NCI-H748 (cell line): ENCODE measurements around the gene CCL19.

ENCODE experiments used
- DNase-seq: peaks from one replicate; lab custom pipeline; 2025; ENCODE audit not compliant: unreplicated experiment; lab: John Stamatoyannopoulos, UW

CCL19 gene

GRCh38 chr9:34664281-34665066 lies 26.6 kb downstream of the CCL19 start:
- DNase-seq: peak; percentile 51

- no peak for DNase-seq
Observed at GRCh38 chr9:34663303-34663605, 27.8 kb downstream of the CCL19 start.

GRCh38 chr9:34662526-34663302 lies 28.4 kb downstream of the CCL19 start, which contains the start of gene CCL27:
TSS of gene CCL27 (minus strand) at chr9:34662657. CDS start at chr9:34662633, 24 bp downstream.
- no peak for DNase-seq

DNA sequence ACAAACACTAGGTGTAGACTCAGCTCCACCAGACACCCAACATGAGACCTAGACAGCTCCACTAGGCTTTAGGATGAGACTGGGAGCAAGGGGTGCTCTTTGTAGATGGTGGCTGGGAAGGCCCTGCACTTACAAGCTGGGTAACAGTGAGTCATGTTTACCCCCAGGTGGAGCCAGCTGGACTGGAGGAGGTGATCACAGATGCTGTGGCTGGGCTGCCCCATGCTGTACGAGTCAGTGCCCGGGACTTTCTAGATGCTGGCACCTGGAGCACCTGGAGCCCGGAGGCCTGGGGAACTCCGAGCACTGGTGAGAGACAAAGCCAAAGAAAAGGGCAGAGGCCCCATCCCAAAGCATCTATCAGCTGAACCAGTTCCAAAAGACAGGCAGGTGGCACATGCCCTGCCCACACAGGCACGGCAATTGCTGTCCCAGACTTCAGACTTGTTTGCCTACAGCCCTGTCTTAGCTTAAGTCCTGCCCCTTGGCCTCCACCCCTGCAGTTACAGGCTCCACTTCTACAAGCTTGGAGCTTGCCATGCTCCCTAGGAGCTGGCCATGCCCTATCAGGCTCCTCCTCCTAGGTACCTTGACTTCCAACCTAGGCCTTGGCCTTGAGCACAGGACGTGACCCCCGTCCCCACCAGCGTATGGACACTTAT lies 31.4 kb downstream of the CCL19 start:
- DNase-seq: peak; percentile 12

- DNase-seq: no peak
Observed at GRCh38 chr9:34658461-34658860, 32.6 kb downstream of the CCL19 start.

GRCh38 chr9:34656992-34657391 lies 34.1 kb downstream of the CCL19 start:
- DNase-seq: no peak

DNA sequence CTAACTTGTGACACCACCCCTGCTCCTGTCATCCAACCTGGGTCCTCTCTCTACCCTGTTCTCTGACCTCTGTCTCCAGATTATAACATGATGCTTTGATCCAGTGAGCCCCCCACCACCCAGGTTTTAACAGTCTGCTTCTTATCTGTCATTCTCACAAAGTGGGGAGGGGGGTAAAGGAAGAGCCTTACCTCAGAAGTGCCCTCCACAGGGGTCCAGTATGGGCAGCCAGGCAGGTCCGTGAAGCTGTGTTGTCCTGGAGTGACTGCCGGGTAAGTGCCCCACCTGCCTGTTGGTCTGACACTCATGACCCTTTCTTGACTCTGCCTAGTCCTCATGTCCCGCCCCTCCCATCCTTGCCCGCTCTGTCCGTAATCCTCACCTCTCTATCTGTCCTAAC lies 35.7 kb downstream of the CCL19 start:
- no peak for DNase-seq

GRCh38 chr9:34654323-34655051 lies 36.6 kb downstream of the CCL19 start:
- no peak for DNase-seq

DNA sequence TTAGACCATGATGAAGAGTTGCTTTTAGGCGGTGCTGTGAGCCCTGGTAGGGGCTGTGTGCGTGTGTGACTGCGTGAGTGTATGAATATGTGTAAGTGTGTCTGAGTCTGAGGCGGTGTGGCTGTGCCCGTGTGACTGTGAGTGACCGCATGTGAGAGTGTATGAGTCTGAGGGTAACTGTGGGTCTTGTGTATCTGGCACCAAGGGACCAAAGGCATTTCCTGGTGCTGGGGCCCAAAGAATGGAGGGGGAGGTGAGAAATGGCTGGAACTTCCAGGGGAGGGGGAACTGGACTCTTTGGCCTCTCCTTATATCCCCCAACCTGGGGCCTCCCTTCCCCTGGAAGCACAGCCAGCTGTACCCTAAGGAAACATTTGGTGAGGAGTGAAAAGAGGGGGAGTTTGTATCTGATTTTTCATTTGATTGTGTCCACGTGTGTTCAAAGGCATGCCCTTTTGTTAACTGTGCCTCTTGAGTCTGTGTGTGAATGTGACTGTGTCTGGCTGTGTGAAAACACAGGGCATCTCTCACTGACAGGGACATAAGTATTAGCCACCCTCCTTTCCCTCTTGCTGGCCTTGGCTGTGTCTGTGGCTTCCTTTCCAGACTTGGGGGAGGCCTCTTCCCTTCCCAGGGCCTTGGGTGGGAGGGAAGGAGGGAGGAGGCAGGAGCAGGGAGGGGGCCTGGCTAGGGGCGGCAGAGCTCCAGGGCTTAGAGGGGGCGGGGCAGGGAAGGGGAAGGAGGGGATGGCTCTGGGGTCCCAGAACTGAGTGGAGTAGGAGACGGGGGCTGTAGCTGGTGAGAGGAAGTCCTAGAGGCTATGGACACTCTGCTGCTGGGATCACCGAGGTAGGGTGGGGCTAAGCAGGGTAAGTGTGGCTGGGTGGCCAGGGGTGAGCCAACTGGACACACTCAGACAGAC lies 37.7 kb downstream of the CCL19 start:
- DNase-seq: no peak

- no peak for DNase-seq
Observed at GRCh38 chr9:34652602-34653000, 38.5 kb downstream of the CCL19 start.

GRCh38 chr9:34651876-34652601 lies 39.0 kb downstream of the CCL19 start, which contains the start of gene IL11RA:
TSS of gene IL11RA (plus strand) at chr9:34652185. CDS start at chr9:34655218, 3,033 bp downstream.
- peak; percentile 41 for DNase-seq

- DNase-seq: no peak
Observed at GRCh38 chr9:34651321-34651720, 39.8 kb downstream of the CCL19 start.

GRCh38 chr9:34650816-34651215 lies 40.3 kb downstream of the CCL19 start:
- no peak for DNase-seq

- no peak for DNase-seq
Observed at GRCh38 chr9:34648673-34649072, 42.4 kb downstream of the CCL19 start.

- DNase-seq: no peak
Observed at GRCh38 chr9:34647651-34648050, 43.4 kb downstream of the CCL19 start.

GRCh38 chr9:34647084-34647403 lies 44.0 kb downstream of the CCL19 start:
- DNase-seq: no peak

DNA sequence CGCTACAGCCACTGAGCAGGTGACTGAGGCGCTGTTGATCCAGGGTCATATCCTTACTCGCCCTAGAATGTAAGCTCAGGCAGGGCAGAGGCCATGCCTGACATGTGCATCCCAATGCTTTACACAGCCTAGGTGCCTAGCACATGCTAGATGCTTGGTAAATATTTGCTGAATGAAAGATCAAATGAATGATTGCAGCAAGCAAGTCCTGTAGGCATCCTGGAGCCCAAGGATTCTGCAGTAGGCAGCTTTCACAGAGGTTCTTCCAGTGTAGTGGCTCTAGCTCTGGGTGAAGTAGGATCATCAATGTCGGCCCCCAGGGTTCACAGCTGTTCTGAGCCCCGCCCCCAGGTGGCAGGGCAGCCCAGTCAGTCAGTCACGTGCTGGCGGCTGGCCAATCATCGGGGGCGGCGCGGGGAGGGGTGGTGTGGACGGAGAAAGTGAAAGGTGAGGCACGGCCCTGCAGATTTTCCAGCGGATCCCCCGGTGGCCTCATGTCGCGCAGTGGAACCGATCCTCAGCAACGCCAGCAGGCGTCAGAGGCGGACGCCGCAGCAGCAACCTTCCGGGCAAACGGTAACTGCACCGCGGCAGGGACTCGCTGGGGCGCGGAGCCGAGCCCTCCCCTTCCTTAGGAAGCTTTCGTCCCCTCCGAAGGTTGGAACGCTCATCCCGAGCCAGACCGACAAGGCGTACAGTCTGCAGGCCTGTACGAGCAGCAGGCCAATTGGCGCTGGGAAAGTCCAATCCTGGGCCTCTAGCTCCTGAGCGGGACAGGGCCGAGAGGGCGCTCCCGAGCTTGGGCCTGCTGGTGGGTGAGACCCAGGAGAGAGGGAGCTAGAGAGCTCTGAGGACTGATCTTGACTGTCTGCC lies 44.6 kb downstream of the CCL19 start, which contains the start of gene GALT:
Gene GALT, plus strand, starts transcription at position 465 of the 873 bp plus-strand sequence. Its CDS starts 30 bp downstream, at position 495.
- peak; percentile 93 for DNase-seq

DNA sequence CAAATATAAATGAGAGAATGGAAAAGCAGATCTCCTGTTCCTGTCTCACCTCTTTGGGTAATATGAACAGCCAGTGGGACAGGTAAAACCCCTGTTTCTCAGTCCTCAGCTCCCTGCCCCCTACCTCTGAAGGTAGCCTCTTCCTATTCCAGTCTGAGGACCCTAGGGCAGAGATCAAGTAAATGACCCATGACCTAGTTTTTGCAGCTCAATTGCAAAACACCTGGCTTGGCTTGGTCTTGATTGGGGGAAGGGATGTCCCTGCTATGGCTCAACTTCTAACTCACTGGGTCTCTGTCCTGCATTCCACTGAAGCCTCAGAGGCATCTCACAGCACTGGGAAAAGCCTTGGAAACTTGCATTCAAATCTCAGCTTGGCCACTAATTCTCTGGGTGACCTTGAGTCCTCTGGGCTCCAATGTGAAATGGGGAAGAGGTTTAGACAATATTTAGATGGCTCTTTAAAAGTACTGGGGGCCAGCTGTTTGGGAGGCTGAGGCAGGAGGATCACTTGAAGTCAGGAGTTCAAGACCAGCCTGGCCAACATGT lies 46.2 kb downstream of the CCL19 start:
- DNase-seq: no peak
